ENCODE measurements around the gene PRMT5.

Gene PRMT5

GRCh38 chr14:22901799-22902198 lies 27.4 kb downstream of the PRMT5 start:
- DNase-seq (ENCODE audit: extremely low spot score) = no peak
- ChIA-PET POLR2A (interaction anchor here (0.7 to 1.4 kb wide), 3 partner anchors 13 to 18 kb away, joined by 4 to 5 read pairs (median 5); partner anchors contain the start of gene REM2), CTCF (interaction anchor here (0.8 to 7.4 kb wide), 20 partner anchors 9 to 429 kb away, joined by 3 to 74 read pairs (median 8); partner anchors contain the start of genes LRP10, MMP14, PRMT5 and RBM23)
- TF ChIP-seq, protein P1, sequence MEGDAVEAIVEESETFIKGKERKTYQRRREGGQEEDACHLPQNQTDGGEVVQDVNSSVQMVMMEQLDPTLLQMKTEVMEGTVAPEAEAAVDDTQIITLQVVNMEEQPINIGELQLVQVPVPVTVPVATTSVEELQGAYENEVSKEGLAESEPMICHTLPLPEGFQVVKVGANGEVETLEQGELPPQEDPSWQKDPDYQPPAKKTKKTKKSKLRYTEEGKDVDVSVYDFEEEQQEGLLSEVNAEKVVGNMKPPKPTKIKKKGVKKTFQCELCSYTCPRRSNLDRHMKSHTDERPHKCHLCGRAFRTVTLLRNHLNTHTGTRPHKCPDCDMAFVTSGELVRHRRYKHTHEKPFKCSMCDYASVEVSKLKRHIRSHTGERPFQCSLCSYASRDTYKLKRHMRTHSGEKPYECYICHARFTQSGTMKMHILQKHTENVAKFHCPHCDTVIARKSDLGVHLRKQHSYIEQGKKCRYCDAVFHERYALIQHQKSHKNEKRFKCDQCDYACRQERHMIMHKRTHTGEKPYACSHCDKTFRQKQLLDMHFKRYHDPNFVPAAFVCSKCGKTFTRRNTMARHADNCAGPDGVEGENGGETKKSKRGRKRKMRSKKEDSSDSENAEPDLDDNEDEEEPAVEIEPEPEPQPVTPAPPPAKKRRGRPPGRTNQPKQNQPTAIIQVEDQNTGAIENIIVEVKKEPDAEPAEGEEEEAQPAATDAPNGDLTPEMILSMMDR (IDR thresholded peaks at IDR 0.05; ENCODE audit: control extremely low read depth, extremely low read depth, low read depth, missing control alignments) = no peak

- DNase-seq (ENCODE audit: extremely low spot score) = peak; percentile 70
- ChIA-PET CTCF (interaction anchor here (0.6 to 7.4 kb wide), 30 partner anchors 8 to 511 kb away, joined by 3 to 74 read pairs (median 5); partner anchors contain the start of genes LRP10, MMP14, MRPL52 and RBM23), POLR2A (no interaction called here)
- TF ChIP-seq, protein P1 (IDR thresholded peaks at IDR 0.05; ENCODE audit: control extremely low read depth, extremely low read depth, low read depth, missing control alignments) = peak; percentile 59
Observed at GRCh38 chr14:22900081-22900799, 28.9 kb downstream of the PRMT5 start.

DNA sequence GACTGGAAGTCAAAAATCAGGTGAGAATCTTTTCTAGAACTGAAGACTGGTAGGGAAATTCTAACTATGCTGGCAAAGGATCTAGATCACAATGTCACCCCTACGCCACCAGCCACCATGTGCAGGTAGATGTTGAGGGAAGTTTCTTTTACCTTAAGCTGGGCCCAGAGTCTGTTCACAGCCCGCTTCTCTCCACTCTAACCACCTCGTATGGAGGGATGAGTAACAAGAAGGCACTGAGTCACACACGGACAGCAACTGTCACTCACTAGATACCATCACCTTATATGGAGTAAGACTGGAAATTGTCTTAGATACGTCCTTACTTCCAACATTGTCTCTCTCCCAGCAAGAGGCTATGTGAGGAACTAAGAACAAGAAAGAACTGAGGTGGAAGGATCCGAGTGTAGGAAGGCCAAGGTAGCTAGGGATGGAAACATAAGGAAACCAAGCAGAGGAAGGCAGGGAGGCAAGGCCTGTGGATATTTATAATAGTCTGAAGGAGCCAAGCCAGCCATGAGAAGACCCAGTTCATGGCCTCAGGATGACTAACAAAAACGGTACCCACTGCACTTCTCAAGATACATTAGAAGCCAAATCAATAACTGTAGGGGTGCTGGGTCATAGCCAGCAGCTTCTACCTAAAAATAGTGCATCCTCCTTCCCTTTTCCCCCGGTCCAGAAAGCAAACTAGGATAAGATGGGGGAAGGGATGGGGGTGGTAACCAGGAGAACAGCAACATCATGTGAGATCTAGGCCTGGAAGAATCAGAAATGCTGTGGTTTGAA lies 30.7 kb downstream of the PRMT5 start:
- TF ChIP-seq, protein P1 (IDR thresholded peaks at IDR 0.05; ENCODE audit: control extremely low read depth, extremely low read depth, low read depth, missing control alignments) = no peak
- CTCF ChIA-PET = interaction anchor here (1.2 to 7.4 kb wide), 9 partner anchors 9 to 326 kb away, joined by 3 to 74 read pairs (median 11); partner anchors contain the start of genes LRP10, MMP14, RBM23 and REM2
- POLR2A ChIA-PET = no interaction called here
- DNase-seq (ENCODE audit: extremely low spot score) = no peak

- no peak for DNase-seq (ENCODE audit: extremely low spot score)
- TF ChIP-seq, protein P1 (IDR thresholded peaks at IDR 0.05; ENCODE audit: control extremely low read depth, extremely low read depth, low read depth, missing control alignments) = no peak
- POLR2A ChIA-PET = no interaction called here
- CTCF ChIA-PET = interaction anchor here (0.9 to 7.4 kb wide), 7 partner anchors 9 to 327 kb away, joined by 3 to 68 read pairs (median 9); partner anchors contain the start of gene LRP10
Observed at GRCh38 chr14:22897357-22897756, 31.8 kb downstream of the PRMT5 start.

DNA sequence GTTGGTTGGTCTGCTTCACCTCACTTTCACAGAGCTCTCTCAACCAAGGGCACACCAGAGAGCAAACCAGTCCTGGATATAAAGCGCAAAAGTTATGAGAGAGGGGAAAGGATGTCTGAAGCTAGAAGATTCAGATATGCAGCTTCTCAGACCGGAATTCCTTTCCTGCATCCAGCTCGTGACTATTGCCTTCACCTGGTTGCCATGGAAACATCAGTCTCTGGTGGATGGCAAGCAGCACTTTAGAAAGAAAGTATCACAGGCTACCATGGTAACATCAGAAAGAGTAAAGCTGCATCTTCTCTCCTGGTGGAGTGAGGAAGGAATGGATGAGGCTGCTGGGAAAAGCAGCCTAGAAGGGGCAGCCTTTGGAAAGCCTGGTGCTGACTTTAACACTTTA lies 32.4 kb downstream of the PRMT5 start:
- CTCF ChIA-PET = interaction anchor here (0.7 to 4.3 kb wide), 12 partner anchors 8 to 327 kb away, joined by 3 to 20 read pairs (median 6); no protein-coding TSS in a partner anchor
- TF ChIP-seq, protein P1 (IDR thresholded peaks at IDR 0.05; ENCODE audit: control extremely low read depth, extremely low read depth, low read depth, missing control alignments) = no peak
- POLR2A ChIA-PET = interaction anchor here (1.3 kb wide), 1 partner anchor 11 kb away, joined by 5 read pairs; no protein-coding TSS in a partner anchor
- DNase-seq (ENCODE audit: extremely low spot score) = no peak

DNA sequence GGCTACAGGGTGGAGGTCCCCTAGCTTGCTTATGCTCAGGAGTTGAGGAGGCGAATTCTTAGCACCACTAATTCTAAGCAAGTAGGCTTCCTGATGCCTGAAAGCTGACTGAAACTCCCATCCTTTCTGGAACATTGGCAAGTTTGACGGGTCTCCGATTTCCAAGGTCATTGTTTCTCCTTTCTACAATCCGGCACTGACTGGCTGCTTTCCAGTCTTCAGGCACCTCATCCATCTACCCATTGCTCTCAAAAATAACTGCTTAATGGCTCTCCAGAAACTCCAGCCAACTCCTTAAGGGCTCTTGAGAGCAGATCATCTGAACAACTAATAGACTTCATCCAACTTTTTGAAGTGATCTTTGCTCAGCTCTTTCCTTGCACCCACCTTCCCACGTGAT lies 32.8 kb downstream of the PRMT5 start:
- DNase-seq (ENCODE audit: extremely low spot score) = no peak
- POLR2A ChIA-PET = interaction anchor here (0.8 to 1.3 kb wide), 2 partner anchors 10 to 13 kb away, joined by 3 to 5 read pairs; partner anchors contain the start of gene REM2
- TF ChIP-seq, protein P1 (IDR thresholded peaks at IDR 0.05; ENCODE audit: control extremely low read depth, extremely low read depth, low read depth, missing control alignments) = no peak
- CTCF ChIA-PET = interaction anchor here (0.7 to 4.3 kb wide), 14 partner anchors 8 to 326 kb away, joined by 3 to 20 read pairs (median 5); no protein-coding TSS in a partner anchor
